Tibial nerve (tissue), 4 donors: ENCODE data around the gene SDK2. TPM values are rescaled to one million over a fixed set of nuclear protein-coding genes. Genes with fewer than 3 reads are reported as not detected.

ENCODE experiments used
- DNase-seq, 2 donors: peaks; one replicate each; pipeline ENCODE4 v3.0.0-alpha.2; 2019; ENCODE audit warnings: low spot score in 2 of 2
- H3K27ac ChIP-seq, 4 donors: fragments of 200-600 bp; sonication (generic) in 3 of 4; one replicate each; pipeline ENCODE4 v1.5.1; 2017 to 2019; ENCODE audit warnings: mild to moderate bottlenecking in 1 of 4
- H3K27me3 ChIP-seq, 2 donors: fragments of 200-600 bp; sonication (generic) in 1 of 2; one replicate each; pipeline versions ENCODE4 v1.5.1 to v1.6.0; 2017 to 2019
- H3K36me3 ChIP-seq, 3 donors: fragments of 200-600 bp; sonication (generic); one replicate each; pipeline ENCODE4 v1.5.1; 2018 to 2019
- H3K4me1 ChIP-seq, 4 donors: fragments of 200-600 bp; sonication (generic) in 3 of 4; one replicate each; pipeline ENCODE4 v1.5.1; 2017 to 2019
- H3K4me3 ChIP-seq, 4 donors: fragments of 200-600 bp; sonication (generic) in 3 of 4; one replicate each; pipeline ENCODE4 v1.5.1; 2017 to 2019; ENCODE audit warnings: mild to moderate bottlenecking in 1 of 4, moderate library complexity in 1 of 4
- H3K9me3 ChIP-seq, 4 donors: fragments of 200-600 bp; sonication (generic) in 3 of 4; one replicate each; pipeline ENCODE4 v1.5.1; 2017 to 2019
- CTCF ChIP-seq, 5 experiments: fragments of 200-600 bp in 3 of 5; fragments of 450-650 bp in 2 of 5; sonication (generic) in 3 of 5; IDR thresholded peaks; one replicate each; pipeline ENCODE4 v1.5.1; 2016 to 2019; ENCODE audit warnings: antibody characterized with exemption in 5 of 5, mild to moderate bottlenecking in 3 of 5, moderate library complexity in 2 of 5
- EP300 ChIP-seq, 2 donors: sonication (generic); formaldehyde crosslinking; IDR thresholded peaks; one replicate each; pipeline ENCODE4 v1.6.1; 2017; ENCODE audit warnings: antibody characterized with exemption in 2 of 2, mild to moderate bottlenecking in 1 of 2
- POLR2A ChIP-seq, 2 donors: fragments of 450-650 bp; IDR thresholded peaks; one replicate each; pipeline ENCODE4 v1.6.1; 2017; ENCODE audit warnings: antibody characterized with exemption in 2 of 2, mild to moderate bottlenecking in 2 of 2, moderate library complexity in 2 of 2
- WGBS, 2 donors: methylation state at CpG; one replicate each; pipeline ENCODE4 v1.1.5; 2018; 5-methylcytosine and 5-hydroxymethylcytosine counted together
- total RNA-seq, 4 donors: library from RNA; depleted of rRNA; stranded (reverse); fragments of >200 nt; gene quantifications; one replicate each; pipeline ENCODE4 v1.1.0, GENCODE V29; 2016

Gene SDK2
- total RNA-seq, 4 donors from 2014 or later = 3.1 to 6.3 (median 4.6) TPM

- Histone ChIP-seq H3K27me3 (no peaks in the 10 kb centered on the region), H3K9me3 (no peaks in the 10 kb centered on the region), H3K4me3 (no peak overlapping the region), H3K36me3 (no peaks in the 10 kb centered on the region), H3K27ac (no peak overlapping the region), H3K4me1 (peaks cover 0 to 25% (median 4%) of the 10 kb centered on the region in 4 donors)
- TF ChIP-seq EP300 (IDR thresholded peaks at IDR 0.05) (no peak), POLR2A (IDR thresholded peaks at IDR 0.05) (no peak), CTCF (IDR thresholded peaks at IDR 0.05) (no peak)
- no peak for DNase-seq
- 74 to 77% methylated on average over 3 of the region's 3 CpGs for WGBS, 2 donors
These were observed 44.6 kb downstream of the SDK2 start for GRCh38 chr17:73599599-73599998.

GRCh38 chr17:73598212-73598611 is 46.0 kb downstream of the SDK2 start:
- WGBS, 2 donors = 87 to 90% methylated on average over 13 of the region's 13 CpGs
- no peaks in the 10 kb centered on the region for H3K27me3 ChIP-seq
- H3K4me3 ChIP-seq = no peak overlapping the region
- H3K4me1 ChIP-seq = peaks cover 0 to 24% (median 6%) of the 10 kb centered on the region in 4 donors
- TF ChIP-seq POLR2A (IDR thresholded peaks at IDR 0.05) (no peak), CTCF (IDR thresholded peaks at IDR 0.05) (no peak), EP300 (IDR thresholded peaks at IDR 0.05) (no peak)
- no peak for DNase-seq
- no peaks in the 10 kb centered on the region for H3K36me3 ChIP-seq
- no peak overlapping the region for H3K27ac ChIP-seq
- no peaks in the 10 kb centered on the region for H3K9me3 ChIP-seq

GRCh38 chr17:73595931-73596330 is 48.3 kb downstream of the SDK2 start:
- no peak overlapping the region for H3K27ac ChIP-seq
- H3K36me3 ChIP-seq = no peaks in the 10 kb centered on the region
- WGBS, 2 donors = 82% methylated on average over 3 of the region's 7 CpGs; no CpG with 5 or more reads in 1 of the 2 donors
- H3K4me1 ChIP-seq = peaks cover 0 to 31% (median 11%) of the 10 kb centered on the region in 4 donors
- TF ChIP-seq CTCF (IDR thresholded peaks at IDR 0.05) = no peak
- no peak for TF ChIP-seq POLR2A (IDR thresholded peaks at IDR 0.05)
- TF ChIP-seq EP300 (IDR thresholded peaks at IDR 0.05) = no peak
- H3K27me3 ChIP-seq = no peaks in the 10 kb centered on the region
- H3K4me3 ChIP-seq = no peak overlapping the region
- DNase-seq = no peak
- H3K9me3 ChIP-seq = no peaks in the 10 kb centered on the region

- WGBS, 2 donors = 20 to 47% methylated on average over 3 to 4 of the region's 6 CpGs
- Histone ChIP-seq H3K9me3 (no peaks in the 10 kb centered on the region), H3K27me3 (no peaks in the 10 kb centered on the region), H3K4me1 (peaks cover 0 to 27% (median 11%) of the 10 kb centered on the region in 4 donors), H3K36me3 (no peaks in the 10 kb centered on the region), H3K27ac (no peak overlapping the region), H3K4me3 (no peak overlapping the region)
- DNase-seq = no peak
- TF ChIP-seq EP300 (IDR thresholded peaks at IDR 0.05) = no peak
- no peak for TF ChIP-seq POLR2A (IDR thresholded peaks at IDR 0.05)
- peak; percentile 43 to 67 (median 49) for TF ChIP-seq CTCF (IDR thresholded peaks at IDR 0.05)
These were observed 48.8 kb downstream of the SDK2 start for GRCh38 chr17:73595479-73595878.

GRCh38 chr17:73595068-73595467 is 49.2 kb downstream of the SDK2 start:
- Histone ChIP-seq H3K27me3 (no peaks in the 10 kb centered on the region), H3K27ac (no peak overlapping the region), H3K9me3 (no peaks in the 10 kb centered on the region), H3K36me3 (no peaks in the 10 kb centered on the region), H3K4me3 (no peak overlapping the region), H3K4me1 (peaks cover 0 to 23% (median 9%) of the 10 kb centered on the region in 4 donors)
- TF ChIP-seq EP300 (IDR thresholded peaks at IDR 0.05) (no peak), CTCF (IDR thresholded peaks at IDR 0.05) (no peak), POLR2A (IDR thresholded peaks at IDR 0.05) (no peak)
- 81 to 85% methylated on average over 6 of the region's 6 CpGs for WGBS, 2 donors
- no peak for DNase-seq
